Activated CD8-positive, alpha-beta T cell treated with anti-CD3 and anti-CD28 coated beads, Interleukin-2, amount 10 ng/mL, durations not matched to agents 7 days and 5 days (primary cell): Measurements from ENCODE around the gene TM4SF1. TPM values are rescaled to one million over a fixed set of nuclear protein-coding genes. Genes with fewer than 3 reads are reported as not detected.
"Not testable (repeated sequence)": the region's sequence is repeated elsewhere in the genome, so short reads cannot be mapped to it uniquely, and the experiment has no call there.

Experiments
- ATAC-seq: fragments of 150-1000 bp; cut with Tn5 transposase; one replicate; pipeline ENCODE4 v1.10.0; 2021; ENCODE audit warnings: moderate library complexity
- CTCF ChIA-PET: fragments of 350-600 bp; sonication (Branson Sonifier 250); formaldehyde crosslinking; loops from one replicate; lab custom pipeline; 2021; ENCODE audit warnings: antibody characterized with exemption; lab: Charles Lee
- POLR2A ChIA-PET: fragments of 350-600 bp; sonication (Branson Sonifier 250); formaldehyde crosslinking; loops from one replicate; lab custom pipeline; 2021; ENCODE audit warnings: antibody characterized with exemption; lab: Charles Lee
- DNase-seq: peaks from one replicate; pipeline ENCODE4 v3.0.0-alpha.2; 2020
- H3K27ac Mint-ChIP-seq: one replicate; pipeline ENCODE4 v1.8.0; 2021; ENCODE audit warnings: mild to moderate bottlenecking, mixed read lengths
- H3K27me3 Mint-ChIP-seq: one replicate; pipeline ENCODE4 v1.8.0; 2021; ENCODE audit warnings: low read depth, mixed read lengths
- H3K36me3 Mint-ChIP-seq: one replicate; pipeline ENCODE4 v1.8.0; 2021; ENCODE audit warnings: low read depth, mixed read lengths
- H3K4me1 Mint-ChIP-seq: one replicate; pipeline ENCODE4 v1.8.0; 2021; ENCODE audit warnings: low read depth, mixed read lengths
- H3K4me3 Mint-ChIP-seq: one replicate; pipeline ENCODE4 v1.8.0; 2021; ENCODE audit warnings: mild to moderate bottlenecking, mixed read lengths
- H3K9me3 Mint-ChIP-seq: one replicate; pipeline ENCODE4 v1.8.0; 2022; ENCODE audit warnings: mixed read lengths; ENCODE audit not compliant: insufficient read depth
- total RNA-seq, 2 experiments: library from RNA; stranded (reverse); gene quantifications; one replicate each; pipeline ENCODE4 v1.2.3, GENCODE V29; 2021

Gene TM4SF1
- total RNA-seq, 2 experiments from 2014 or later = not detected

DNA sequence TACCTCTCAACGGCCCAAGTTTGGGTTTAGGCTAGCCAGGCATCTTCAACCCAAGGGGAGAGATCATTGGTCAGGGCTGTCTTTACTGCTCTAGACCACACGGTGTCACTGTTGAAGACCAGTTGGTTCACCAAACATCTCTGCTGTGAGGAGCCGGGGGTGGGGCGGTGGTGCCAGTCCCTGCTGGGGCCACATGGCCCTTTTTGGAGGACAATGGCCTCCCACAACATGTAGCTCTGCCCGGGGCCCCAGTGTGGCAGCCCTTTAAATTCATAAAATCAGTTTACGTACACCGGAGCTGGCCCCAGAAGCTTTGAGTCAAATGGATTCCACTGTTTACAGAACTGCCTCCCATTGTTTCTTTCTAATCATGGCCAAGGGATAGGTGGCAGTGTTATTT, 24.9 kb downstream of the TM4SF1 start:
- Mint-ChIP-seq H3K36me3 (no peaks in the 10 kb centered on the region), H3K27ac (no peak overlapping the region), H3K4me3 (no peak overlapping the region), H3K9me3 (no peaks in the 10 kb centered on the region), H3K27me3 (peaks cover 18% of the 10 kb centered on the region), H3K4me1 (no peaks in the 10 kb centered on the region)
- ATAC-seq (peak; percentile 78), DNase-seq (peak; percentile 26)
- CTCF ChIA-PET = interaction anchor here (1.3 to 1.7 kb wide), 2 partner anchors 9 to 12 kb away, joined by 4 read pairs; no protein-coding TSS in a partner anchor
- POLR2A ChIA-PET = no interaction called here

GRCh38 chr3:149343951-149344350, 33.5 kb downstream of the TM4SF1 start:
- ATAC-seq (no peak), DNase-seq (no peak)
- Mint-ChIP-seq H3K27me3 (peaks cover 30% of the 10 kb centered on the region), H3K4me1 (peaks cover 2% of the 10 kb centered on the region), H3K36me3 (no peaks in the 10 kb centered on the region), H3K4me3 (no peak overlapping the region), H3K9me3 (no peaks in the 10 kb centered on the region), H3K27ac (no peak overlapping the region)
- ChIA-PET CTCF (interaction anchor here (0.6 to 1.8 kb wide), 4 partner anchors 9 to 374 kb away, joined by 3 to 4 read pairs (median 4); no protein-coding TSS in a partner anchor), POLR2A (no interaction called here)

GRCh38 chr3:149342413-149343380, 34.8 kb downstream of the TM4SF1 start:
- Mint-ChIP-seq H3K36me3 (no peaks in the 10 kb centered on the region), H3K4me1 (peaks cover 2% of the 10 kb centered on the region), H3K27me3 (peaks cover 25% of the 10 kb centered on the region), H3K4me3 (no peak overlapping the region), H3K27ac (no peak overlapping the region), H3K9me3 (no peaks in the 10 kb centered on the region)
- ChIA-PET CTCF (interaction anchor here (1.1 to 1.8 kb wide), 2 partner anchors 10 to 19 kb away, joined by 3 to 4 read pairs; no protein-coding TSS in a partner anchor), POLR2A (no interaction called here)
- no peak for ATAC-seq
- no peak for DNase-seq

GRCh38 chr3:149340310-149340933, 37.0 kb downstream of the TM4SF1 start:
- H3K27ac Mint-ChIP-seq = no peak overlapping the region
- H3K4me3 Mint-ChIP-seq = no peak overlapping the region
- ChIA-PET CTCF (interaction anchor here (1.1 kb wide), 1 partner anchor 11 kb away, joined by 4 read pairs; no protein-coding TSS in a partner anchor), POLR2A (no interaction called here)
- peaks cover 21% of the 10 kb centered on the region for H3K27me3 Mint-ChIP-seq
- H3K4me1 Mint-ChIP-seq = peaks cover 2% of the 10 kb centered on the region
- H3K36me3 Mint-ChIP-seq = no peaks in the 10 kb centered on the region
- ATAC-seq (no peak), DNase-seq (no peak)
- H3K9me3 Mint-ChIP-seq = no peaks in the 10 kb centered on the region

- no peaks in the 10 kb centered on the region for H3K36me3 Mint-ChIP-seq
- ChIA-PET POLR2A (no interaction called here), CTCF (no interaction called here)
- no peak for DNase-seq
- ATAC-seq = no peak
- no peak overlapping the region for H3K27ac Mint-ChIP-seq
- H3K9me3 Mint-ChIP-seq = no peaks in the 10 kb centered on the region
- no peak overlapping the region for H3K4me3 Mint-ChIP-seq
- peaks cover 21% of the 10 kb centered on the region for H3K27me3 Mint-ChIP-seq
- H3K4me1 Mint-ChIP-seq = peaks cover 2% of the 10 kb centered on the region
Observed at GRCh38 chr3:149339931-149340309, 37.5 kb downstream of the TM4SF1 start.

DNA sequence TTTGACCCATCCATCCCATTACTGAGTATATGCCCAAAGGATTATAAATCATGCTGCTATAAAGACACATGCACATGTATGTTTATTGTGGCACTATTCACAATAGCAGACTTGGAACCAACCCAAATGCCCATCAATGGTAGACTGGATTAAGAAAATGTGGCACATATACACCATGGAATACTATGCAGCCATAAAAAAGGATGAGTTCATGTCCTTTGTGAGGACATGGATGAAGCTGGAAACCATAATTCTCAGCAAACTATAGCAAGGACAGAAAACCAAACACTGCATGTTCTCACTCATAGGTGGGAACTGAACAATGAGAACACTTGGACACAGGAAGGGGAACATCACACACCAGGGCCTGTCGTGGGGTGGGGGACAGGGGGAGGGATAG, 40.0 kb downstream of the TM4SF1 start:
- ATAC-seq, DNase-seq, H3K4me3 Mint-ChIP-seq, H3K9me3 Mint-ChIP-seq, H3K36me3 Mint-ChIP-seq, POLR2A ChIA-PET, H3K27ac Mint-ChIP-seq, CTCF ChIA-PET, H3K4me1 Mint-ChIP-seq: not testable (repeated sequence)
- peaks cover 12% of the 10 kb centered on the region for H3K27me3 Mint-ChIP-seq

DNA sequence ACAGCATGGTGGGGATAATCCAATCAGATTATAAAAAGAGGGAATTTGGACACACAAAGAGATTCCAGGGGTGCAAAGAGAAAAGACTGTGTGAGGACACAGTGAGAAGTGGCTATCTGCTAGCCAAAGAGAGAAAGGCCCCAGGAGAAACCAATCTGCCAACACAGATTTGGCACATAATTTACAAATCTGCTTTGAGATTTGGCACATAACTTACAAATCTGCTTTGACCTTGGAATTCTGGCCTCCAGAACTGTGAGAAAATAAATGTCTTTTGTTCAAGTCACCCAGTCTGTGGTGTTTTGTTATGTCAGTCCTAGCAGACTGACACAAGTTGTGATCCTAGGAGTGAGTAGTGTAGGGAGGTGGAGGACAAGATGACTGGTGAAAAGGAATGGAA, 40.5 kb downstream of the TM4SF1 start:
- no peaks in the 10 kb centered on the region for H3K36me3 Mint-ChIP-seq

GRCh38 chr3:149333176-149333859, 44.1 kb downstream of the TM4SF1 start, which contains the start of gene TM4SF18:
Gene TM4SF18 (minus strand): TSS chr3:149333636. CDS start chr3:149333382, 254 bp downstream.
- ChIA-PET CTCF (no interaction called here), POLR2A (no interaction called here)
- no peak within 1 kb of the TSS for H3K27ac Mint-ChIP-seq
- no peaks in the 10 kb centered on the region for H3K4me1 Mint-ChIP-seq
- ATAC-seq = no peak
- no peak for DNase-seq
- H3K9me3 Mint-ChIP-seq = no peaks in the 10 kb centered on the region
- peaks cover 4% of the 10 kb centered on the region for H3K27me3 Mint-ChIP-seq
- H3K4me3 Mint-ChIP-seq = no peak within 1 kb of the TSS
- no peaks in the 10 kb centered on the region for H3K36me3 Mint-ChIP-seq

More for the DNA sequence above, 40.5 kb downstream of the TM4SF1 start:
- ChIA-PET CTCF (no interaction called here), POLR2A (no interaction called here)
- H3K27ac Mint-ChIP-seq = no peak overlapping the region
- H3K27me3 Mint-ChIP-seq = peaks cover 12% of the 10 kb centered on the region
- H3K9me3 Mint-ChIP-seq = no peaks in the 10 kb centered on the region
- ATAC-seq (no peak), DNase-seq (no peak)
- peaks cover 2% of the 10 kb centered on the region for H3K4me1 Mint-ChIP-seq
- H3K4me3 Mint-ChIP-seq = no peak overlapping the region

GRCh38 chr3:149332771-149333170, 44.7 kb downstream of the TM4SF1 start:
- Mint-ChIP-seq H3K4me3 (no peak overlapping the region), H3K4me1 (no peaks in the 10 kb centered on the region), H3K27ac (no peak overlapping the region), H3K36me3 (no peaks in the 10 kb centered on the region), H3K27me3 (peaks cover 6% of the 10 kb centered on the region), H3K9me3 (no peaks in the 10 kb centered on the region)
- ChIA-PET CTCF (no interaction called here), POLR2A (no interaction called here)
- ATAC-seq (no peak), DNase-seq (no peak)

DNA sequence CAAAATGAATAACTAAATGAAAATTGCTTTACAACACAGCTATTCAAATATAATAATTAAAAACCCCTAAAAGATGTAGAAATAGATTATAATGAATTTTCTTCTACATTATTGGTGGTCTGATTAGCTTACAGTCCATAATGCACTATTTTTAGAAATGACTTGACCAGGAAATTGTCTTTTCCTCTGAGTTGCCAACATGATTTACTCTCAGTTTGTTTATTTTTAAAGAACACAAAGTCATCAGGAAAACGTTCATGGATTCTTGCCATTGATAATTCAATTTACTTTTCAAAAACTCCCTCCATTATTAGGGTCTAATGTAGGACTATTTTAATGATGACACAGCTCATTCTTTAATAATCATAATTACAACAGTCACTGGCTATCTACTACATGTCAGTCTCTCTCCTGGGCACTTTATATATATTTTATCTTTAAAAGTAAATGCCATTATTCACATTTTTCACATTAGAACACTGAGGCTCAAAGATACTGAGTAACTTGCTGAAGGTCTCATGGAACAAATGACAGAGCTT, 45.2 kb downstream of the TM4SF1 start:
- H3K36me3 Mint-ChIP-seq = no peaks in the 10 kb centered on the region
- no peak overlapping the region for H3K4me3 Mint-ChIP-seq
- no peak for ATAC-seq
- H3K27ac Mint-ChIP-seq = no peak overlapping the region
- no peaks in the 10 kb centered on the region for H3K4me1 Mint-ChIP-seq
- ChIA-PET POLR2A (no interaction called here), CTCF (no interaction called here)
- peaks cover 6% of the 10 kb centered on the region for H3K27me3 Mint-ChIP-seq
- H3K9me3 Mint-ChIP-seq = no peaks in the 10 kb centered on the region
- no peak for DNase-seq

GRCh38 chr3:149331396-149331795, 46.1 kb downstream of the TM4SF1 start:
- CTCF ChIA-PET = no interaction called here

More at GRCh38 chr3:149331396-149331795, 46.1 kb downstream of the TM4SF1 start:
- no peaks in the 10 kb centered on the region for H3K9me3 Mint-ChIP-seq
- POLR2A ChIA-PET = no interaction called here
- H3K27ac Mint-ChIP-seq = no peak overlapping the region
- no peak for ATAC-seq
- H3K4me1 Mint-ChIP-seq = no peaks in the 10 kb centered on the region
- H3K4me3 Mint-ChIP-seq = no peak overlapping the region
- peaks cover 6% of the 10 kb centered on the region for H3K27me3 Mint-ChIP-seq
- no peaks in the 10 kb centered on the region for H3K36me3 Mint-ChIP-seq
- DNase-seq = no peak
